Right lobe of liver (tissue), 4 donors: Measurements from ENCODE around the gene GNB2.

ENCODE experiments used
- POLR2A ChIP-seq: fragments of 450-650 bp; IDR thresholded peaks from one replicate; pipeline ENCODE4 v1.6.1; 2017; ENCODE audit warnings: antibody characterized with exemption, mild to moderate bottlenecking
- TF ChIP-seq, protein P1 (sequence below), 4 donors: fragments of 200-600 bp in 3 of 4; fragments of 450-650 bp in 1 of 4; IDR thresholded peaks; one replicate each; pipeline versions ENCODE4 v1.5.1 to v1.8.0; 2016 to 2022; ENCODE audit warnings: antibody characterized with exemption in 4 of 4, mild to moderate bottlenecking in 2 of 4
- donor health status: DM: no; HTN: no; CAD: no.
- donor health status: DM: no; HTN: no; CAD: no.
- donor health status: DM: no; HTN: yes; CAD: no.

DNA sequence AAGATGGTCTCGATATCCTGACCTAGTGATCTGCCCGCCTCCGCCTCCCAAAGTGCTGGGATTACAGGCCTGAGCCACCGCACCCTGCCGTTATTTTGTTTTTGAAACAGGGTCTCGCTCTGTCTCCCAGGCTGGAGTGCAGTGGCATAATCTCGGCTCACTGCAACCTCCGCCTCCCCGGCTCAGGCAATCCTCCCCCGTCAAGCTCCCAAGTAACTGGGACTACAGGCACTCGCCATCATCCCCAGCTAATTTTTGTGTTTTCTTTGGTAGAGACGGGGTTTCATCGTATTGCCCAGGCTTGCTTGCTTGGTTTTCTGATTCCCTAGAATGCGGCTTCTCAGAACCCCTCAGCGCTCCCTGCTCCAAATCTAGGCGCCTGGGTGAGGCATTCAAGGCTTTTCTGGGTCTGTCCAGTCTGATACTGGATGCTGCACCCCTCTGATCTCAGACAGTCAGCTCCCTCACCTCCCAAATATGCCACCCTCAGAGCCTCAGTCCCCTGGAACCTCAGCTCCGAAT, 33.5 kb upstream of the GNB2 start:
- TF ChIP-seq, protein P1, sequence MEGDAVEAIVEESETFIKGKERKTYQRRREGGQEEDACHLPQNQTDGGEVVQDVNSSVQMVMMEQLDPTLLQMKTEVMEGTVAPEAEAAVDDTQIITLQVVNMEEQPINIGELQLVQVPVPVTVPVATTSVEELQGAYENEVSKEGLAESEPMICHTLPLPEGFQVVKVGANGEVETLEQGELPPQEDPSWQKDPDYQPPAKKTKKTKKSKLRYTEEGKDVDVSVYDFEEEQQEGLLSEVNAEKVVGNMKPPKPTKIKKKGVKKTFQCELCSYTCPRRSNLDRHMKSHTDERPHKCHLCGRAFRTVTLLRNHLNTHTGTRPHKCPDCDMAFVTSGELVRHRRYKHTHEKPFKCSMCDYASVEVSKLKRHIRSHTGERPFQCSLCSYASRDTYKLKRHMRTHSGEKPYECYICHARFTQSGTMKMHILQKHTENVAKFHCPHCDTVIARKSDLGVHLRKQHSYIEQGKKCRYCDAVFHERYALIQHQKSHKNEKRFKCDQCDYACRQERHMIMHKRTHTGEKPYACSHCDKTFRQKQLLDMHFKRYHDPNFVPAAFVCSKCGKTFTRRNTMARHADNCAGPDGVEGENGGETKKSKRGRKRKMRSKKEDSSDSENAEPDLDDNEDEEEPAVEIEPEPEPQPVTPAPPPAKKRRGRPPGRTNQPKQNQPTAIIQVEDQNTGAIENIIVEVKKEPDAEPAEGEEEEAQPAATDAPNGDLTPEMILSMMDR (IDR thresholded peaks at IDR 0.05) = no peak
- TF ChIP-seq POLR2A = no peak
